UCSD-AML1 (cell line): Measurements from ENCODE around the gene PLSCR5.

ENCODE experiments used
- DNase-seq: peaks from one replicate; lab custom pipeline; 2025; ENCODE audit not compliant: unreplicated experiment; lab: John Stamatoyannopoulos, UW

The PLSCR5 gene

DNA sequence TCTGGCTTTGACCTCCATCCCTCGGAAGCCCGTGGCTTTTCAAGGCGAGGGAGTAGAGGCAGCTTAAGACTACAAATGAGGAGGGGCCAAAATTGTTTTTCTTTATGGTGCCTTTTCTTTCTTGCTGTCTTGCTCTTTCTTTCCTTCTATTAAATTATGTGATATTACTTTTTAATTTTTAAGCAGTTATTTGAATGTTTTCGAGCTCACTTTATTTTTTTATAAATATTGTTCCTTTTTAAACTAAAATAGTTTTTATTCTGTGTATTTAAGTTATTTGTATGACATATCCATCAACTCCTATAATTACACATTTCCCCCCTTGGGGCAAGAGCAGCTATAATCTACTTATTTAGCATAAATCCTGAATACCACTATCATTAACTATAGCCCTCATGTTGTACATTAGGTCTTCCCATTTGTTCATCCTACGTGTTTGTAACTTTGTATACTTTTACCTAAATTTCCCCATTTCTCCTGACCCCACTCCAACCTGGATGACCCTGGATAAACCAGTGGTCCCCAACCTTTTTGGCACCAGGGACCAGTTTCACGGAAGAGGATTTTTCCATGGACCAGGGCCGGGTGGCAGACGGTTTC is 60.1 kb downstream of the PLSCR5 start:
- no peak for DNase-seq

DNA sequence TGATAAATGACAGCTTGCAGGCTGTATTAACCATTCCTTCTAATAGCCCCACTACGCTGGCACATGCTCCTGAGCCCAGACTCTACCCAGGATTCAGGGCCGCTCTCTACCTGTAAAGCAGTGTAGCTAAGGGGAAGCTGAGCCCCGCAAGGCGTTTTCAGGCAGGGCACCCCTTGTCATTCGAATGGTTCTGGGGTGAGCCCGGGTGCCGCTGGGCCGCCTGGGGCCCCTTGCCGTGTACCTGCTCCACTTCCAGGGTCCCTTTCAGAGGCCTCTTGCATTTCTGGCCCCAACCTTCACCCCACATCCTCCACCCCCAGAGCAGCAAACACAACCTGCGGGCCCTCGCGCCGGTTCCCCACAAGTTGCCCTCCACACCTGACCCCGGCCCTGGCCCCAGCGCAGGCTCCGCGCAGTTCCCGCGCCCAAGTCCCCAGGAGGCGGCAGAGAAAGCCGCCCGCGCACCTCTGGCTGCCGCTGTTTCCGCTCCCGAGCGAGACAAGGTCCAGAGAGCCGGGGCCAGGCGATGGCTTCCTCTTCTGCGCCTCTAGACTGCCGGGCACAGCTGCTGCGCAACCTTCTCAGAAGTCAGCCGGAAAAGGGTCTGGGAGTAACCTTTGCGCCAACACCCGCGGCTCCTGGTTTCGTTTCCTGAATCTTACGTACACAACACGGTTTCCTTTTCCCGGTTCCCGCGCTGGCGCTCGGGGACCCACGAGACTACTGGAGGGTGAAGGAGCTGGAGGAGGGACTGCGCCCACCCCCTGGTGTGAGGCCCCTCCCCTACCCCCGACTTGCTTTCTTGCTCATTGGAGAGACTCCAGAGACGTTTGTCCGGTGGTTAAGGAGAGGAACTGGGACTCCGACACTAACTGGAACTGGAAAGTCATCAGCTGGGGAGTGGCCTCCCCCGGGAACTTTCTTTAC is 60.9 kb downstream of the PLSCR5 start, which contains the start of gene PLSCR1:
PLSCR1 (minus strand) TSS at position 606 of the 927 bp plus-strand sequence. CDS start 8,055 bp downstream, outside the sequence.
- peak; percentile 98 for DNase-seq

DNA sequence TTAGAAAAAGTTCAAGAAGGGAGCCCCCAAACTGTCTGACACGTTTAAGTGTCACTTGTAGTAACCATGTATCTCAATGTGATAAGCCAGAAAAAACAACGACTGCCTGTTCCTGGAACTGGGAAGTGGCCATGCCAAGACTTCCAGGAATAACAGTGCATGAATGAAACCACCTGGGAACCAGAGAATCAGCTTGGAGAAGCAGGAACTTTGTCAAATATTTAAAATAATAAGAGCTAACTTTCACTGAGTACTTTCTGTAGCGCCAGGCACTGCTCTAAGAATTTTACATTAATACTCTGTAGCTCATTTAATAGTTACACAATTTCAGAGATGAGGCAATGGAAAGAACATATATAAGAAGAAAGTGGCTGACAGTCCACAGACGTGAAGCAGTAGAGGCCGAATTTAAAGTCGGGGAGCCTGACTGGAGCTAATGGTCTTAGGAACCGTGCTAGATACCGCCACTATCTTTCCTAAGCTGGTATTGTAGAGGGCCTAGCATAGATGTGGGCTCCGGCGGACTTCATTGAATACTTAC is 61.6 kb downstream of the PLSCR5 start:
- DNase-seq, result no peak

DNA sequence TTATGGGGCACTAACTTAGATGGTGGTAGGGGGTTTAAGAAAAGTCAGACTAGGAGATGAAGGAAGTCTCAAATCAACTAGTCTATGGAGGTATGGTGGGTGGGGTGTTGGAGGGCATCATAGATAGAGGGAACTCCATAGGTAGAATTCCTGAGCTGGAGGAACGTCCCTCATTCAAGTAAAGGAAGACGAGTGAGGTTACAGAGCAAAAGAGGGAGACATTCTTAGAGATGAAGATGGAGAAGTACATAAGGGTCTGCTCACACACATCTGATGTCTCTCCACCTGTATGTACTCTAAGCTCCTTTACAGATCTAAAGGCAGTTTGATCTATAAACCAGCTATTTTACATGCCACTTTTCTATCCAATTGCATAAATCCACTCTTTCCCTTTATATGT is 62.2 kb downstream of the PLSCR5 start:
- no peak for DNase-seq

DNA sequence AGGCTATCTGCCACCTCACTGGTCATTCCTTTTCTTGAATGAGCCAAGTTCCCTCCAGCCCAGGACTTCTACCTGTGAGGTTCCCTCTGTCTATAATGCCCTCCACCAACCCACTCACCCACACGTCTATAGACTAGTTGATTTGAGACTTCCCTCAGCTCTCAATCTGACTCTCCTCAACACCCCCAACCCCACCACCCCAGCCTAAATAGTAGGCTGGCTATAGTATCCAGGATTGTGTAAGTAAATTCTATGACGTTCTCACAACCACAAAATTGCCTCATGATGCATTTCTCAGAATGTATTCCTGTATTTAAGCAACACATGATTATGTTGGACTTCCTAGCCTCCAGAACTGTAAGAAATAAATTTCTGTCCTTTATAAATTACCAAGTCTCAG is 63.0 kb downstream of the PLSCR5 start:
- DNase-seq, result peak; percentile 15

DNA sequence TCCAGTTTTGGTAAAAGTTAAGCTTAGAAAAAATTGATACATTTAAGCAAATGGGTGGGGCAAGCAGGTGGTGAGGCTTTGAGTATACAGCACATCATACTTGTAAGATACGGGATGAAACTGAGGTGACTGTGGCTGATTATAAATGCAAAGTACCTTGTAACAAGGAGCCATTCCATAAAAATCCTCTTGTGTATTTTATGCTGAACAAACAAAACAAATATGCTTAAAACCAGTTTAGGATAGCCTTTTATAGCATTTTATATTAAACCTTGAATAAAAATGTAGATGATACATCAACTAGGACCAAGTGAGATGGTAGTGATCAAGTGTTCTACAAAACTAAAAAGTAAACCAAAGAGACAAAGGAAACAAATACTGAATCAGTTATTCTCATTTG is 64.2 kb downstream of the PLSCR5 start:
- no peak for DNase-seq

DNA sequence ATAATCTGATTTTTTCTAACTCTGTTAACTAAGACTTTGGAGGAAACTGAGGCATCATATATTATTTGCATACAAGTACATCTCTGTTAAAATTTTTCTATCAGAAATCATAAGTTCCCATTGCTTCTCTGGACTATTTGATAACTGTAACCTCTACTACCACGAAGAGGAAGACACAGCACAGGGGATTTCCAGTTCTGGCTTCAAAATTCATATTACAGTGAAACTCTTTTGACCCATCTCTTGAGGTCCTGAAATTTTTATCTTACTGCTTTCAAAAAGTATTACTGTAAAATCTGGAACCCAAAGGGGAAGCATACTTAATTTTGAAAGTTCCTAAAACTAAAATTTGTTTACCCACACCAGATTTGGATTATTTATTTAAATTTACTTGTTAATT is 64.9 kb downstream of the PLSCR5 start:
- no peak for DNase-seq

DNA sequence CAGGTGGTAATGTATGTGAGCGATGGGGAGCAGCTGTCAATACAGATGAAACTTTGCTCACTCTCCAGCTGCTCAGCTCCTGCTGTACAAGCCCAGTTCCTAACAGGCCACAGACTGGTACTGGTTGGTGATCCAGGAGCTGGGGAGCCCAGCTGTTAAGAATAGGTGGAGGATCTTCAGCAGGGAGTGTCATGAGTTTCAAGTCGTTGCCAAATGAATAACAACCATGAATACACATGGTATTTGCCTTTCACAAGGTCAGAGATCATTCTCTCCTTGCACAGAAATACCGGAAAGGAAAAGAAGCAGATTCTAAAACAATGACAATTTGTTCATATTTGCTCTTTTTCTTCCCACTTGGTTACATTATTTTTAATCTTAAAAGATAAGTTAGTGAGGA is 65.8 kb downstream of the PLSCR5 start:
- DNase-seq, result no peak

DNA sequence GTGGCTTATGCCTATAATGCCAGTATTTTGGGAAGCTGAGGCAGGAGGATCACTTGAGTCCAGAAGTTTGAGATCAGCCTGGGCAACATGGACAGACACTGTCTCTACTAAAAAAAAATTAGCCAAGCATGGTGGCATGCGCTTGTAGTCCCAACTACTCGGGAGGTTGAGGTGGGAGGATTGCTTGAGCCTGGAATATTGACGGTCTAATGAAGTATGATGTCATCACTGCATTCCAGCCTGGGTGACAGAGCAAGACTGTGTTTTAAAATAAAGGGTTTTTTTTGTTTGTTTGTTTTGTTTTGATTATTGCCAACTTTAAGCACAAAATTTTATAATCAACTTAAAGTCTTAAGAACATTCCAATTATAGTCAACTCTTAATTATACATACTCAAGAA is 67.5 kb downstream of the PLSCR5 start:
- no peak for DNase-seq

DNA sequence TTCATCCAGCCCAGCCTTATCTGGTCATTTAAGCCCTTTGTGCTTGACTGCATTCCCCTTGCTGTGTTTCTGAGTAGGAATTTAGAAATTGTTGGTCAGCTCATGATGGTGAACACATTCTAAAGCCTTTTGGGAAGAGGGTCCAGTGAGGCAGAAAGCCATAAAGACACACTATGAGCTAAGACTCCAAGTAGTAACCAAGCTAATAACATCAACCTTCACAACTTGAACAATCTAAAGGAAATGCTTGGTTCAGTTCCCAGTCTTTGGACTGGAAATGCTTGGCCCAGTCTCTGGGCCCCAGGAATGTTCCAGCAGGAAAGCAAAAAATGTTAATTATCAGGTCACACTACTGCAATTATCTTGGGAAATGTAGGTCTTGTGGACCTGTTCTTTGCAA is 68.5 kb downstream of the PLSCR5 start:
- no peak for DNase-seq
